B cell (primary cell): ENCODE results near the gene ANKRD13D. TPM values are rescaled to one million over a fixed set of nuclear protein-coding genes. Genes with fewer than 3 reads are reported as not detected.

Source experiments
- ATAC-seq: fragments of 200-7000 bp; cut with Tn5 transposase; one replicate; pipeline ENCODE4 v1.10.0; 2021; ENCODE audit warnings: low read depth, mild to moderate bottlenecking, moderate number of reproducible peaks, moderate library complexity
- CTCF ChIA-PET: fragments of 350-600 bp; sonication (Branson Sonifier 250); formaldehyde crosslinking; loops from one replicate; lab custom pipeline; 2021; ENCODE audit warnings: antibody characterized with exemption, inconsistent platforms; lab: Charles Lee
- POLR2A ChIA-PET: fragments of 350-600 bp; sonication (Branson Sonifier 250); formaldehyde crosslinking; loops from one replicate; lab custom pipeline; 2021; ENCODE audit warnings: antibody characterized with exemption; lab: Charles Lee
- DNase-seq: peaks from one replicate; pipeline ENCODE4 v3.0.0; 2013
- H2AFZ ChIP-seq: 2 replicates; pipeline ENCODE4 v1.6.1; 2012; ENCODE audit warnings: mild to moderate bottlenecking, low read depth, low read length; ENCODE audit not compliant: insufficient read depth, poor library complexity, severe bottlenecking
- H3K27ac ChIP-seq, 2 donors: 1 replicate in 1 of 2; 2 replicates in 1 of 2; pipeline ENCODE4 v1.5.1; 2012 to 2013; ENCODE audit warnings: low read length in 2 of 2, mild to moderate bottlenecking in 2 of 2, moderate library complexity in 1 of 2
- H3K27me3 ChIP-seq, 4 experiments: fragments of 200-600 bp in 1 of 4; sonication (generic) in 1 of 4; replicated peaks in 1 of 4; 1 replicate in 2 of 4; 2 replicates in 2 of 4; pipeline versions ENCODE4 v1.6.1 to v1.7.0; 2013 to 2016; ENCODE audit warnings: low read length in 3 of 4, mild to moderate bottlenecking in 2 of 4, mixed read lengths in 1 of 4, moderate library complexity in 1 of 4; ENCODE audit not compliant: insufficient read depth in 4 of 4, control insufficient read depth in 3 of 4; ENCODE audit errors: control extremely low read depth in 1 of 4
- H3K36me3 ChIP-seq, 2 experiments: replicated peaks in 1 of 2; 1 replicate in 1 of 2; 2 replicates in 1 of 2; pipeline versions ENCODE4 v1.6.1 to v1.7.1; 2013; ENCODE audit warnings: low read length in 1 of 2; ENCODE audit not compliant: insufficient read depth in 2 of 2, control insufficient read depth in 1 of 2; ENCODE audit errors: control extremely low read depth in 1 of 2, extremely low read depth in 1 of 2
- H3K4me1 ChIP-seq, 2 donors: fragments of 200-600 bp in 1 of 2; sonication (generic) in 1 of 2; 1 replicate in 1 of 2; 2 replicates in 1 of 2; pipeline versions ENCODE4 v1.5.1 to v1.6.1; 2013 to 2017; ENCODE audit warnings: low read length in 2 of 2; ENCODE audit not compliant: control insufficient read depth in 2 of 2, insufficient read depth in 2 of 2
- H3K4me2 ChIP-seq: replicated peaks from 2 replicates; pipeline ENCODE3; 2012; ENCODE audit warnings: mild to moderate bottlenecking, low read depth, low read length; ENCODE audit not compliant: poor library complexity, severe bottlenecking
- H3K4me3 ChIP-seq, 5 experiments: fragments of 200-600 bp in 1 of 5; sonication (generic) in 1 of 5; 1 replicate in 3 of 5; 2 replicates in 2 of 5; pipeline versions ENCODE4 v1.5.1 to v1.7.0; 2011 to 2016; ENCODE audit warnings: low read length in 4 of 5, mild to moderate bottlenecking in 4 of 5, low read depth in 2 of 5, control low read depth in 1 of 5, moderate library complexity in 1 of 5; ENCODE audit not compliant: insufficient read depth in 1 of 5; ENCODE audit errors: control extremely low read depth in 1 of 5, extremely low read depth in 1 of 5
- H3K79me2 ChIP-seq: fragments of 200-600 bp; sonication (generic); one replicate; pipeline ENCODE4 v1.6.0; 2016; ENCODE audit warnings: low read length; ENCODE audit not compliant: control insufficient read depth, insufficient read depth
- H3K9ac ChIP-seq: fragments of 200-600 bp; sonication (generic); 2 replicates; pipeline ENCODE4 v1.6.1; 2017; ENCODE audit warnings: mild to moderate bottlenecking, low read length, moderate library complexity
- H3K9me3 ChIP-seq, 3 donors: one replicate each; pipeline versions ENCODE4 v1.6.1 to v1.7.1; 2013; ENCODE audit warnings: low read length in 2 of 3; ENCODE audit not compliant: control insufficient read depth in 2 of 3, insufficient read depth in 1 of 3; ENCODE audit errors: control extremely low read depth in 1 of 3
- H4K20me1 ChIP-seq: 2 replicates; pipeline ENCODE4 v1.6.0; 2012; ENCODE audit warnings: mild to moderate bottlenecking, low read length; ENCODE audit not compliant: insufficient read depth, control insufficient read depth, poor library complexity, severe bottlenecking
- H3K27ac Mint-ChIP-seq: one replicate; pipeline ENCODE4 v1.8.0; 2021; ENCODE audit warnings: mixed read lengths
- H3K27me3 Mint-ChIP-seq: one replicate; pipeline ENCODE4 v1.8.0; 2021; ENCODE audit warnings: mixed read lengths
- H3K4me1 Mint-ChIP-seq: one replicate; pipeline ENCODE4 v1.8.0; 2021; ENCODE audit warnings: mixed read lengths
- H3K4me3 Mint-ChIP-seq: one replicate; pipeline ENCODE4 v1.8.0; 2021; ENCODE audit warnings: mixed read lengths
- H3K9me3 Mint-ChIP-seq: one replicate; pipeline ENCODE4 v1.8.0; 2022; ENCODE audit warnings: mixed read lengths; ENCODE audit not compliant: insufficient read depth
- CTCF ChIP-seq: fragments of 200-600 bp; IDR thresholded peaks from one replicate; pipeline ENCODE4 v1.8.0; 2022; ENCODE audit warnings: antibody characterized with exemption, mild to moderate bottlenecking
- EZH2 ChIP-seq: IDR thresholded peaks from 2 replicates; pipeline ENCODE4 v1.6.1; 2012; ENCODE audit warnings: borderline replicate concordance, low read depth, mild to moderate bottlenecking, moderate library complexity, low read length; ENCODE audit not compliant: insufficient read depth, poor library complexity, severe bottlenecking
- whole genome bisulfite sequencing: methylation state at CpG from one replicate; pipeline ENCODE4 v1.1.5; 2013; ENCODE audit warnings: missing lambda C conversion rate; ENCODE audit not compliant: insufficient coverage; 5-methylcytosine and 5-hydroxymethylcytosine counted together
- intact Hi-C: fragments of 100-400 bp; cut with micrococcal nuclease; formaldehyde crosslinking; loops from one replicate; pipeline ENCODE4 v1.10.0; 2022
- polyA plus RNA-seq: library from polyadenylated mRNA; depleted of rRNA; stranded (reverse); fragments of >200 nt; gene quantifications from 2 replicates; pipeline ENCODE4 v1.2.3, GENCODE V29; 2012
- total RNA-seq, 2 donors: library from RNA; stranded (reverse); fragments of 120-200 nt in 1 of 2; gene quantifications; 1 replicate in 1 of 2; 2 replicates in 1 of 2; pipeline versions ENCODE4 v1.2.3 to v1.2.4, GENCODE V29; 2013 to 2022

ANKRD13D gene
- total and polyA plus RNA-seq, 2 donors (not counting 1 experiment from before 2014, with no cell fraction given), result 189 to 252 TPM

GRCh38 chr11:67351275-67352005 lies 62.3 kb downstream of the ANKRD13D start:
- POLR2A ChIA-PET, result interaction anchor here (0.6 to 9.0 kb wide), 19 partner anchors 11 to 141 kb away, joined by 3 to 323 read pairs (median 4); partner anchors contain the start of genes ANKRD13D, CLCF1, CORO1B and GRK2
- peaks cover 70 to 88% of the 10 kb centered on the region in 2 donors for H3K4me1 ChIP-seq
- peak overlapping the region; percentile 42 to 94 for H3K27ac ChIP-seq
- H3K79me2 ChIP-seq, result peaks cover 64% of the 10 kb centered on the region
- Mint-ChIP-seq H3K4me3 (peak overlapping the region; percentile 96), H3K9me3 (no peaks in the 10 kb centered on the region), H3K27ac (peak overlapping the region; percentile 100), H3K27me3 (no peaks in the 10 kb centered on the region), H3K4me1 (peaks cover 79% of the 10 kb centered on the region)
- peak; percentile 95 for TF ChIP-seq CTCF
- no peak for TF ChIP-seq EZH2
- peak overlapping the region; percentile 8 to 99 (median 65) for H3K4me3 ChIP-seq
- peak overlapping the region; percentile 97 for H3K4me2 ChIP-seq
- ATAC-seq (no peak), DNase-seq (peak; percentile 87)
- no peak overlapping the region for H2AFZ ChIP-seq
- H3K9me3 ChIP-seq, result no peaks in the 10 kb centered on the region
- H3K36me3 ChIP-seq, result peaks cover 0 to 9% of the 10 kb centered on the region in 2 experiments
- intact Hi-C loops, result loop anchor here (1.0 to 10.0 kb wide), 2 partner anchors 31 to 453 kb away; no protein-coding TSS in a partner anchor
- peaks cover 20% of the 10 kb centered on the region for H4K20me1 ChIP-seq
- 39% methylated on average over 9 of the region's 11 CpGs for WGBS
- no peaks in the 10 kb centered on the region for H3K27me3 ChIP-seq
- CTCF ChIA-PET, result interaction anchor here (0.7 to 42.2 kb wide), 25 partner anchors 3 to 308 kb away, joined by 3 to 2379 read pairs (median 4); partner anchors contain the start of genes AIP, CLCF1, PITPNM1 and POLD4
- peak overlapping the region; percentile 78 for H3K9ac ChIP-seq

Other genes with a start within 250 kb of the ANKRD13D start
- gene RHOD, start 232.5 kb upstream of the ANKRD13D start, total RNA-seq, result 0.42 TPM in 1 of 2 replicates, not detected in the other
- 0.33 and 0.48 TPM in 2 replicates for gene RHOD, start 232.5 kb upstream of the ANKRD13D start, polyA plus RNA-seq
- 229 and 243 TPM in 2 replicates for gene KDM2A, start 170.0 kb upstream of the ANKRD13D start, total RNA-seq
- 123 and 132 TPM in 2 replicates for gene KDM2A, start 170.0 kb upstream of the ANKRD13D start, polyA plus RNA-seq
- 281 and 294 TPM in 2 replicates for gene GRK2, start 22.8 kb upstream of the ANKRD13D start, total RNA-seq
- gene GRK2, start 22.8 kb upstream of the ANKRD13D start, polyA plus RNA-seq, result 534 and 639 TPM in 2 replicates
- gene SSH3, start 14.2 kb downstream of the ANKRD13D start, total RNA-seq, result 7.2 and 8.5 TPM in 2 replicates
- gene SSH3, start 14.2 kb downstream of the ANKRD13D start, polyA plus RNA-seq, result 4.0 and 4.3 TPM in 2 replicates
- gene POLD4, start 64.2 kb downstream of the ANKRD13D start, total RNA-seq, result 190 and 210 TPM in 2 replicates
- gene POLD4, start 64.2 kb downstream of the ANKRD13D start, polyA plus RNA-seq, result 473 and 559 TPM in 2 replicates
- gene CLCF1, start 84.3 kb downstream of the ANKRD13D start, total RNA-seq, result 44.6 and 46.6 TPM in 2 replicates
- gene CLCF1, start 84.3 kb downstream of the ANKRD13D start, polyA plus RNA-seq, result 27.8 and 29.1 TPM in 2 replicates
- 48.3 and 50.6 TPM in 2 replicates for gene RAD9A, start 102.7 kb downstream of the ANKRD13D start, total RNA-seq
- gene RAD9A, start 102.7 kb downstream of the ANKRD13D start, polyA plus RNA-seq, result 55.3 and 76.8 TPM in 2 replicates
- gene PPP1CA, start 112.6 kb downstream of the ANKRD13D start, total RNA-seq, result 248 and 251 TPM in 2 replicates
- gene PPP1CA, start 112.6 kb downstream of the ANKRD13D start, polyA plus RNA-seq, result 121 and 218 TPM in 2 replicates
- 317 and 339 TPM in 2 replicates for gene TBC1D10C, start 114.8 kb downstream of the ANKRD13D start, total RNA-seq
- gene TBC1D10C, start 114.8 kb downstream of the ANKRD13D start, polyA plus RNA-seq, result 403 and 458 TPM in 2 replicates
- 24.1 and 25.9 TPM in 2 replicates for gene CARNS1, start 126.4 kb downstream of the ANKRD13D start, total RNA-seq
- gene CARNS1, start 126.4 kb downstream of the ANKRD13D start, polyA plus RNA-seq, result 41.1 and 52.1 TPM in 2 replicates
- 81.8 and 82.0 TPM in 2 replicates for gene RPS6KB2, start 139.2 kb downstream of the ANKRD13D start, total RNA-seq
- gene RPS6KB2, start 139.2 kb downstream of the ANKRD13D start, polyA plus RNA-seq, result 115 and 131 TPM in 2 replicates
- gene PTPRCAP, start 148.4 kb downstream of the ANKRD13D start, total RNA-seq, result 262 and 266 TPM in 2 replicates
- gene PTPRCAP, start 148.4 kb downstream of the ANKRD13D start, polyA plus RNA-seq, result 353 and 565 TPM in 2 replicates
- 43.5 and 46.0 TPM in 2 replicates for gene CORO1B, start 154.2 kb downstream of the ANKRD13D start, total RNA-seq
- gene CORO1B, start 154.2 kb downstream of the ANKRD13D start, polyA plus RNA-seq, result 12.3 and 24.6 TPM in 2 replicates
- not detected in 2 replicates for gene GPR152, start 163.4 kb downstream of the ANKRD13D start, total RNA-seq
- gene GPR152, start 163.4 kb downstream of the ANKRD13D start, polyA plus RNA-seq, result 0.24 TPM in 1 of 2 replicates, not detected in the other
- 5.2 and 7.5 TPM in 2 replicates for gene CABP4, start 166.1 kb downstream of the ANKRD13D start, total RNA-seq
- 3.2 and 6.0 TPM in 2 replicates for gene CABP4, start 166.1 kb downstream of the ANKRD13D start, polyA plus RNA-seq
- 154 and 167 TPM in 2 replicates for gene TMEM134, start 179.9 kb downstream of the ANKRD13D start, total RNA-seq
- 197 and 261 TPM in 2 replicates for gene TMEM134, start 179.9 kb downstream of the ANKRD13D start, polyA plus RNA-seq
- gene AIP, start 193.7 kb downstream of the ANKRD13D start, total RNA-seq, result 120 and 127 TPM in 2 replicates
- 176 and 205 TPM in 2 replicates for gene AIP, start 193.7 kb downstream of the ANKRD13D start, polyA plus RNA-seq
- 152 and 155 TPM in 2 replicates for gene PITPNM1, start 216.1 kb downstream of the ANKRD13D start, total RNA-seq
- 136 and 166 TPM in 2 replicates for gene PITPNM1, start 216.1 kb downstream of the ANKRD13D start, polyA plus RNA-seq
- gene CDK2AP2, start 218.9 kb downstream of the ANKRD13D start, total RNA-seq, result 50.3 and 62.7 TPM in 2 replicates
- gene CDK2AP2, start 218.9 kb downstream of the ANKRD13D start, polyA plus RNA-seq, result 109 and 112 TPM in 2 replicates
- not detected in 2 replicates for gene CABP2, start 234.1 kb downstream of the ANKRD13D start, total RNA-seq
- not detected in 2 replicates for gene CABP2, start 234.1 kb downstream of the ANKRD13D start, polyA plus RNA-seq